Activated CD8-positive, alpha-beta memory T cell treated with anti-CD3 and anti-CD28 coated beads for 48 hours (primary cell): Measurements from ENCODE around the gene MAP7D2.
"Not testable (repeated sequence)": the region's sequence is repeated elsewhere in the genome, so short reads cannot be mapped to it uniquely, and the experiment has no call there.

Experiments
- DNase-seq, 3 experiments: peaks; one replicate each; pipeline ENCODE4 v3.0.0-alpha.2; 2020; ENCODE audit warnings: low read depth in 2 of 3, low spot score in 2 of 3

The MAP7D2 gene

DNA sequence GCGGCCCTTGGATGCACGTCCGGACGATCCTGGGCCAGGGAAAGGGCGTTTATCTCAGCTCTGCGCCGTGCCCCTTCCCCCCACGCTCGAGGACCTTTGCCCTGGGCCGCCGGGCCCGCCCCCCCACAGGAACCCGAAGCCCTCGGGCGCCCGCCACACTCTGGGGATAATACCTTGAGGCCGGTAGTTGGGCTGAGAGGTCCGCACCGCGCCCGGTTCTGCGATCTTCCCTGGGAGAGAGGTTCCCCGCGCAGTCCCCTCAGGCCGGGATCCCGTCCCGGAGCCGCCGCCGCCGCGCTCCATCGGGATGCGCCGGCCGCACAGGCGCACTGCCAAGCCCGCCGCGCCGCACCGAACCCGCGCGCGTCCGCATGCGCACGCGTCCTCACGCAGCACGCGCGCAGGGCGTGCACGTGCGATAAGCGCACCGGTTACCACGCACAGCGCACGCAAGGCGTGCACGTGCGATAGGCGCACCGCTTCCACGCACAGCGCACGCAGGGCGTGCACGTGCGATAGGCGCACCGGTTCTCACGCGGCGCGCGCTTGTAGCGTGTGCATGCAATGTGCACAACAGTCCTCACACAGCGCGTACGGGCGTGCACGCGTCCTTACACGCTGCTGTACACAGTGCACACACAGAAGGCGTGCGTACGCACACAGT lies at the start of gene MAP7D2:
TSS of gene MAP7D2 (minus strand) at position 331 of the 664 bp plus-strand sequence. CDS start at position 303, 28 bp downstream.
- no peak for DNase-seq

DNA sequence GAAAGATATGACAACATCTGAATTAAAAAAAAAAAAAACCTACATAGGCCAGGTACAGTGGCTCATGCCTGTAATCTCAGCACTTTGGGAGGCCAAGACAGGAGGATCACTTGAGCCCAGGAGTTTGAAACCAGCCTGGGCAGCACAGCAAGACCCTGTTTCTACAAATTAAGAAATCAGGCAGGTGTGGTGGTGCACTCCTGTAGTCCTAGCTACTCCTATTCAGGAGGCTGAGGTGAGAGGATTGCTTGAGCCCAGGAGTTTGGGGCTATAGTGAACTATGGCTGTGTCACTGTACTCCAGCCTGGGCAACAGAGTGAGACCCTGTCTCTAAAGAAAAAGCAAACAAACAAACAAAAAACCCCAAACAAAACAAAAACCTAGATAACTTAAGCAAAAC lies 45.8 kb upstream of the MAP7D2 start:
- not testable (repeated sequence) for DNase-seq

DNA sequence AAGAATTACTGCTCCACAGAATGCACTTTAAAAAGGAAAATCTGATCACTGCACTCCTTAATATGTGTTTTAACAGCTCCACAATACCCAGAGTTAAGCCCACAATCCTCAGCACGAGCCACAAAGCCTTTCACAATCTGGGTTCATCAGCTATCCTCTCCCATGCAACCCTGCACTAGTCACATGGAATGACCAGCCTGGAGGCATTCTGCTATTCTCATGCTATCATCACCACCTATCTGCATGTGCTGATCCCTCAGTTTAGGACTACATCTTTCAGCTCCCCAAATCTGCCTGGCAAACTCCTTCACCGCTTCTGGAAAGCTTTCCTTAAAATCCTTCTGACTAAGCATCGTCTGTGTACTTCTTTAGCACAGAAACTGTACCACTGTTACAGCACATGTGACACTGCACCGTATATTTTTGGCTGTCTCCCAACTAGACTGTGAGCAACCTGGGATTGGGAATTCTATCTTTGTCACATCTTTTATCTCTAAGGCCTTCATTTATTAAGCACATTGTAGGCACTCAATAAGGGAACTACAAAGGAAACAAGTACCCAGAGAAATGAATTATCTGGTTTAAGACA lies 43.2 kb upstream of the MAP7D2 start:
- no peak for DNase-seq

DNA sequence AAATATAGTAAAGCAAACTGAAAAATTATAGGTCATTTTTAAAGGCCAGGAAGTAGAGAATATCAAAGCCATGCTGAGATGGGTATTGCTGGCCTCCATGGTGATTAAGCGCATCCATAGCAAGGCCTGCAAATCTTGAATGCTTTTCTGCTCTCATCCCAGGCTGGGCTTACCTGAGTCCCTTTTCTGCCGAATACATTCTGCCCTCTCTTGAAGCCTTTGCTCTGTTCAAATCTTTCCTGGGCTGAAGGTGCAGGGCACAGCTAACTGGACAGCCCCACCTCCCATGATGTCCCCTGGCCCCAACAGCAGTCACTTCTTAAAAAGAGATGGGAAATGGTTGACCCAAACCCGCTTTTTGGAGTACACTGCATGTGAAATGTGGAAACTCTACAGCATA lies 35.0 kb upstream of the MAP7D2 start:
- no peak for DNase-seq

DNA sequence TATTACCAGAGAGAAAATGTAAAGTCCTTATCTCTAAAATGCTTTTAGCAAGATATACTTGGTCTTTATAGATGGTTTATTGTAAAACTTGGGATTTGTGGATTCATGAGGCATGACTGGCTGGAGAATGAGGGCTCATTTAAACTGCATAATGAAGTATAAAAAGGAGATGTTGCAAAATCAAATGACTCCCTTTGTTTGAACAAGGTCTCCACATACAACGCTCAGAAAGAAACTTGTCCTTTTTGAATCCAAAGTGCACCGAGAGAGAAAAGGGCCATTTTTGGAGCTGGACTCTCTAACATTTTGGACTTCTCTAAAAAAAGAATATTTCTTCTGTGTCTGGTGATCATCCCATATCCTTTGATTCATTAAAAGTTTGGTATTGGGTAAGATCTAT lies 32.6 kb upstream of the MAP7D2 start:
- DNase-seq, result no peak

DNA sequence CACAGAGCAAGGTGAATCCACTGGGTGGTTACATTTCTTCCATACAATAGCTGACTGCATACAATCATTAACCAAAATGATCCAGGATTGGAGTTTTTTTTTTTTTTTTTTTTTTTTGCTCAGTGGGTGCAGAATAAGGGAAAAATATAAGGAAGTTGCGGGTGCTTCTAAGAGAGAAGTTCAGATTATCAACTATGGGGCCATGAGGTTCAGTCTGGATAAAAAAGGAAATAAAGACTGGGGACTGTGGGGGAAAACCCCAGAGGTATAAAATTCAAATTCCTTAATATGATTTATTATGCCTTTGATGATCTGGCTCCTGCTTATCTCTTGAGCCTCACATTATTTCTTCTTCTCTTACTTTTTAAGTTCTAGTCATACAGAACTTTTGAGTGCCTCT lies 30.9 kb upstream of the MAP7D2 start:
- no peak for DNase-seq

DNA sequence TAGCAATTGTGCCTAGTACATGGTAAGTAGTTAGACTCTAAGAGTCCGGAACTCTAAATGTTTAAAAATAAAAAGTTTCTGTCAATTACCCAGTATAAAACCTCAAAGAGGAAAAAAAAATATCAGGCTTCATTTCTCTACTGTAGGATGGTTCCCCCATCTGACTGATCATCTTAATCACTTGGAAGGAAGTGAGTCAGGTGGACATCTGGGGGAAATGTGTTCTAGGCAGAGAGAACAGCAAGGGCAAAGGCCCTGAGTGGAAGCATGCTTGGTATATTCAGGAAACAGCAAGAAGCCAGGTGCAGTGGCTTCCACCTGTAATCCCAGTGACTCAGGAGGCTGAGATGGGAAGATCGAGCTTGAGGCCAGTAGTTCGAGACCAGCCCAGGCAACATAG lies 27.8 kb upstream of the MAP7D2 start:
- no peak for DNase-seq

DNA sequence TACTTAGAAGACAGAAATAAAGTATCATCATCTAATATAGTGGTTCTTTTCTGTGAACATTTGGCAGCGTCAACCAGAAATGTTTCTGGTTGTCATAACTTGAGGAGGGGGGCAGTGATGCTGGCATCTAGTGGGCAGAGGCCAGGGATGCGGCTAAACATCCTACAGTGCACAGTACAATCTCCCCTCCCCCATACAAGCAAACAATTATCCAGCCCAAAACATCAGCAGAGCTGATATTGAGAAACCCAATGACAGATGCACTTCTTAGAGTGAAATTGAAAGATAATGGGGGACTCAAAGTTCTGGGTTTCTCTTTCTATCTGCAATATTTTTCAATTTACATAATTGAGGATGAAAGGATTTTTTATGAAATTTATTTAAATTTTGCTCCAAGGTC lies 26.9 kb upstream of the MAP7D2 start:
- no peak for DNase-seq

DNA sequence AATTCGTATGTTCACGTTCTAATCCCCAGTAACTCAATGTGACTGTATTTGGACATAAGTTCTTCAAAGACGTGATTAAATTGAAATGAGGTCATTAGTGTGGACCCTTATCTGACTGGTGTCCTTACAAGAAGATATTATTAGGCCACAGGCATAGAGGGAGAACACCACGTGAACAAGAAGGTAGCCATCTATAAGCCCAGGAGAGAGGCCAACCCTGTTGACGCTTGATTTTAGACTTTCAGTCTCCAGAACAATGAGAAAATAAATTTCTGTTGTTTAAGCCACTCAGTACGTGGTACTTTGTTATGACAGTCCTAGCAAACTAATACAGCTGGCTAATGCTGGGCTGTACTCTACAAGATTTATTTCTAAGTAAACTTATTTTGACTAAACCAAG lies 26.4 kb upstream of the MAP7D2 start:
- DNase-seq, result no peak

DNA sequence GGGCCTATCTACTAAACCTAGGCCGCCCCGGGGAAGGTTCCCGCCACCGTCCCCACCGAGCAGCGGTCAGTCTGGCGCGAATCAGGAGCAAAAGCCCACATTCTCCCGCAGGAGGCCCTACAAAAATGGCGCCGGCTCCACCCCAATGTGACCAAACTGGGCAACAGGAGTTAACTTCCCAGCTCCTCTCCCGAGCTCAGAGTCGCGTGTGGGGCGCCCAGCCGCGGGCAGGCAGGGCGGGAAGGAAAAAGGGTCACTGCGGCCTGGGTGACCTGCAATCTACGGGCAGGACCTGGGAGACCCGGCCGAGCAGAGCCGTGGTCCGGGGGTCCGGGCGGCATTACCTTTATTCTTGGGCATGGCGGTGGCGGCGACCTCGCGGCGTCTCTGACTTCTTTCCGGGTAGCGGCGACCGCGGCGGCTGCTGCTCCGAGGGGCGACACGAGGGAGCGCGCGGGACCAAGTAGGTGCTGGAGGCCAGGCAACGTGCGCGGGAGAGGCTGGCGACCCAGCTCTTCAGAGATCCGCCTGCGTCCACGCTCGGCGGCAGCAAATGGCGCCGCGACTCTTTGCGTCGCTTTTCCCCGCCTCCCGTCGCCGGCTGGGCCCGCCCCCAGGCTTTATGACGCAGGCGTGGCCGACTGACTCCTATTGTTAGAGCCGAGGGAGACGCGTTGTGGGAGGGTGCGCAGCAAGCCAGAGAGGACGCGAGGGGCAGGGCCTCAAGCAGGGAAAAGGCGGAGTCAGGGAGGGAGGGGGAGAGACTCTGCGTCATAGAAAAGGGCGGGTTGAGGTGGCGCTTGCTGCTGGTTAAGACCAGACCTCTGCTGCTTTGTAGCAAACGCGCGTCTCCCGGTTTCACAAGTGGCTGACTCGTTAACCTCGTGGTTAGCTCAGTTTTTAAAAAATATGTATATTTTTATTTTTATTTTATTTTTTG lies 24.8 kb upstream of the MAP7D2 start, which contains the start of gene EIF1AX:
TSS of gene EIF1AX (minus strand) at position 558 of the 940 bp plus-strand sequence. CDS start at position 360, 198 bp downstream.
- DNase-seq, result peak; percentile 71 to 95 (median 92)

DNA sequence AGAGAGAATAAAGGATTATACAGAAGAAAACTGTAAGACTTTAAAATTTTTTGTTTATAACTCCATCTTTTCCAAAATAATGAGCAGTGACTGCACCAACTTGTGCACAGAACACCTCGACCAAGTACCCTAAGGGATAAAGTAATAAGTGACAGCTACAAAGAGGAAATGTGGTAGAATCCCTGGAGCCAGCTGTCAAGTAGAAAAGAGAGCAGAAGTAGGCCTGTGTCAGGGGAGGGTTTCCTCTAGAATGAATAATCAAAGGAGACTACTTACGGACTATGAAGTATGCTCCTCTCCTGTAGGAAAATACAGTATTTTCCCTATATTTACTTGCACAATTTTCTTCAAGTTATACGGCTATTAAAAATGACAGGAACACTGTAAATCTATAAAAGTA lies 23.7 kb upstream of the MAP7D2 start:
- no peak for DNase-seq

DNA sequence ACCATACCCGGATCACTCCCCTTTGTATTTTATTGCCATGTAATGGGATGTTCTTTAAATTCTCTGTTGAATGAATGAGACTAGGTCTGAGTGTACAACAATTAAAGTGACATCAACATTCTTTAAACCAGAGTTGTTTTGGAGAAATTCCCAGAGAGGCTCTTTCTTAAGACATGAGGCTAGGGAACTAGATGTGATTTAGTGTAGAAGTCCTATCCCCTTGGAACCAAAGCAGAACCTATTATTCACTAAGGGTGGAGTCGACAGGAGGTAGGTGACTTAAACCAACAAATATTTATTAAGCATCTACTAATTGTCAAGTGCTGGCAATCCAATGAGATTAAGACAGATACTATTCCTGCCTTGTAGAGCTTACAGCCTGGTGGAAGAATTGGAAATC lies 23.3 kb upstream of the MAP7D2 start:
- DNase-seq, result no peak

DNA sequence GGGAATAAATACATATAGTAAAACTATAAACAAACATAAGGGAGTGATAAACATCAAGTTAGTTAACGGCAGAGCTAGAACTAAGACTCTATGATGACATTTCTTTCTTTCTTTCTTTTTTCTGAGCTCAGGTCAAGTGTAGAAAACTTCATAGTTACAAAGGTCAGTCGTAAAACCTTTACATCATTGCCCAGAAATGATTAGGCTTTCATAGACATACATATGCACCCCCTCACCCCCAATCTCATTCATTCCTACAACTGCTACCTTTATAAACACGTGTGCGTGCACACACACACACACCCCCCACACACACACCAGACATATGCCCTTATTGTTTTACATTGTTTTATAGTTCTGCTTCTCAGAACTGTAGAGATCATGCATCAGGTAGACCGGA lies 19.2 kb upstream of the MAP7D2 start:
- no peak for DNase-seq

DNA sequence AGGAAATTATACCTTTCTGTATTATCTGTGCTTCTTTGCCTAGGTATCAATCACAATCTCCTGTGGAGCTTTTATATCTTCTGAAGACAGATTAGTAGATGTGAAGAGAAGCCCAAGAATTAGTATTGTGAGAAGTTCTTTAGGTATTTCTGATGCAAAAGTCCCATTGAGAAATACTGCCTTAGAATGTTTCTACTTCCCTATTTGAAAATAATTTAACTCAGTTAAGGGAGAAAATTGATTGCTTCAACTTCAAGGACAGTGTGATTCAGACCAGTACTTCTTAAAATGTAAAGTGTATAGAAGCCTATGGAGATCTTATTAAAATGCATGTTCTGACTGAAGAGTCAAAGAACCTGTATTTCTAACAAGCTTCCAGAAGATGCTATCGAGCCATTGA lies 16.0 kb upstream of the MAP7D2 start:
- DNase-seq, result no peak

DNA sequence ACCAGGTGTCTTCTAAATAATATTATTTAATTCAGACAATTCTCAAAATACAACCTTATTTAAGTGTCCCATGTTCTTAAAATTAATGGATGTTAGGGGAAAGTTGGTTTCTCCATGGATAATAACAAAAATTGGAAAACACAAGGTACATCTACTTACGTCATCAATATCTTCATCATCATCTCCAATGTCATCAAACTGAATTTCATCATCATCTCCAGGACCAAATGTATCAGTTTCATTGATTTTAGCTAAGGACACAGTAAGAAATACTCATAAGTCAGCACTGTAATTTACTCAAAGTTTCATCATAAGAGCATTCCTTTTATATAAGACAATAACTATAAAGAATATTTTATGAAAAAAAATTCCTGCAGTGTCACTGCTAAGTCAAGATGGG lies 13.7 kb upstream of the MAP7D2 start:
- DNase-seq, result no peak

DNA sequence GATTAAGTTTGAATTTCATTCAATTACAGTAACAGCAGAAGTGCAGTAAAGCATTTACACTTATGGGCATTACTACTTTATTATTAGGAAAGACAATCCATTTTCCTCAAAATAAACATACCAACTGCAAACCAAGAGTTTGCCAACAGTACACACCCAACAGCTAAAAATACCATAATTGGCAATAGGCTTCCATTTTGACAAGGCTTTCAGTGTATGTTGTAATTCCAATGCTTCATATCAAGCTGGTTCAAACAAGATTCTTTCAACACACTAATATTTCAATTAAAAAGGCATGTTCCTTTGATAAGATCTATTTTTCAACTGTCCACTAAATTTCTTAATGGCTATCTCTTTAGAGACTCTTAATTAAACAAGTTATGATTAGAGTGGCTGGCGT lies 12.8 kb upstream of the MAP7D2 start:
- DNase-seq, result no peak

DNA sequence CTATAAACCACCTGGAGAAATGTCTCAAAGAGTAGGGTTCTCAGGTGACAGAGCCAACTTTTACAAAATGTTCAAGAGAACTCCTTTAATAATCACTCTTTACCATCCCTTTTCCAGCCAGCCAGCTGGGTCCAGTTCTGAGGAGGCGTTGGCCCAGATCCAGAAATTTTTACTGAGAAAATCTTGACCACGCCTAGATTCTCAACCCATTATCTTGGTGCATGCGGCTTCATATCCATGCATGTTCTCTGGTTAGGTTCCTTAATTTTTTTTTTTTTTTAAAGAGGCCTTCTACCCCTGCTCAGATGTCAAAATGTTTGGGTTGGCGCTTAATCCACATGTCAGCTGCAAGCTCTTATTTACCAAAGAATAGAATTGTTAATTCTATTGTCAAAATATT lies 12.0 kb upstream of the MAP7D2 start:
- no peak for DNase-seq

DNA sequence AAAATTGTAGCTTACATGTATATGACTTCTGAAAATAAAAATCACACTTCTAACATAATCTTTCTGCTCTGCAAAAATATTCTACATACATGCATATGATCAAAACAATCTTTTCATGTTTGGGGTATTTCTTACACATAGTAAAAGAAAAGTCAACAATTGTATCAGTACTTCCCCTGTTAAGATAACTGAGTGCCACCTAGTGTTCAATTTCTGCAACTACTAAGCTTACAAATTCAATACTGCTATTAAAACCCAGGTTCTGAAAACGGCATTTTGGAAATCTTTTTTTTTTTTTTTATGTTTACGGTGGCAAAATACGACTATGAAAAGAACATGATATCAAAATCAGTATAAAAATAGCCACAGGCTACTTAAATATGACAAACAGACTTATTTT lies 10.7 kb upstream of the MAP7D2 start:
- DNase-seq, result not testable (repeated sequence)

DNA sequence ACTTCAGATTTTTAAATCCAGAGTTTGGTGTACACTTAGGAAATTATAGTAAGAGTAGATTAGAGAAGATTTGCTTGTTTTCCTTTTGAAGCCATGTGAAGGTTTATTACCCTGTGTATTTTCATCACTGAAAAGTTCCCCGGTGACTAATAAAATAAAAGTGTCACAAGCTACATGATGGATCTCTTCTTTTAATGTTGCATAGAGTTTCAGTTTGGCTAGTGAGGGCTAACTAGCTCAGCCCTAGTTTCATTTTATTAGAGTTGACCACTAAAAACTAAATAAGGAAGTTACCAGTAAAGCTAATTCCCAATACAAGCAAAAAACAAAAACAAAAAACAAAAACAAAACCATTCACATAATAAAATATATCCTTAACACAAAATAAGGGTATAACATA lies 10.1 kb upstream of the MAP7D2 start:
- not testable (repeated sequence) for DNase-seq

DNA sequence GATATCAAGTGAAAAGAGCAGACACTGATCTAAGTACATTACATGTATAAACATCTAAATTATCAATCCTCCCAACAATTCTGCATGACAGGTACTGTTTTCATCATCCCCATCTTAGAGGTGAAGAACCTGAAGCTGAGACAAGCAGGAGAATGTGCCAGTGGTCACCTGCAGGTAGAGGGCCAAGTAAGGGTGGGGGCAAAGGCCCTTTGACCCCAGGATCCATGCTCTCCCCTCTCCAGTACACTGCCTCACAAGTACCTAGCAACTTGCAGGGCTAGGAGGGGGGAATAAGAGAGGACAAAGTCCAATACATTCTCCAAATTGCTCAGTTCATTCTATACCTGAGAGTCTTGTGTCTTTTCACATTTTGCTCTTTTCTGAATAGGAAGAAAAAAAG lies 8.3 kb upstream of the MAP7D2 start:
- no peak for DNase-seq

DNA sequence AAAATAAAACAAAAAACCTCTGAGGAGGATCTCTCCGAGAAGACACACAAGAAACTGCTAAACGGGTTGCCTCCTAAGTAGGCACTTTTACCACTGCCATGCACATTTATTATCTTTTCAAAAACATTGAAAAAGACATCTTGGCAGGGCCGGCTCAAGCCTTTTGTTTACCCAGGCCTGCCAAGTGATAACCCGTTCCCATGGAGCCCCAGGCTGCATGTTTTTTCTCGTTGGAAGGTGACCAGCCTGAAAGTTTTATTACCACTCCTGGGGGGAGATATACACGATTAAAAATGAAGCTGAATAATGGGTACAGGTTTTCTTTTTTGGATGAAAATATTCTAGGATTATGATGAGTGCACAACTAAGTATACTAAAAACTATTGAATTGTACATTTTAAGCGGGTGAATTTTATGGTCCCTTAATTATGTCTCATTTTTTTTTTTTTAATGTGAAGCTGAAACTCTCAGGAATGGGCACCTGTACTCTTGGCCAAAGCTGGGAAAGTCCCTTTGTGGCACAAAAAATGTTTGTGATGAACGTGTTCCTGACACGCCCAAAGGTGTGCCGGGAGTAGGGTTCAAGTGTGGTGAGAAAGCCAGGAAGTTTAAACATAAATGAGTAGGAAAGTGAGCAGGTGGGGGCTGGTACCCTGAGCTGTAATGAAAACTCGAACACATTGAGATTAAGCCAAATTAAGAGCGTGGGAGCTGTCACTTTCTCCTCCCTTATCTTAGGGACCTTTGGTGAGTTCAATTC lies 1.5 kb upstream of the MAP7D2 start:
- DNase-seq, result no peak
